Measurements from ENCODE around the gene RAB3IL1.

The RAB3IL1 gene

GRCh38 chr11:61940466-61940865 lies 23.1 kb upstream of the RAB3IL1 start:
- Histone ChIP-seq H2AFZ (ENCODE audit: low read length) (no peak overlapping the region), H2AK5ac (ENCODE audit: low read depth, low read length) (no peak overlapping the region), H2BK12ac (ENCODE audit: low read length) (no peak overlapping the region), H4K8ac (ENCODE audit: low read depth, low read length) (no peak overlapping the region), H3K4me3 (ENCODE audit: low read length in 2 of 2) (no peak overlapping the region), H3K9ac (ENCODE audit: low read depth, low read length, poor library complexity) (no peak overlapping the region), H3K9me3 (replicated peaks in 1 of 2; ENCODE audit: control insufficient read depth in 2 of 2, insufficient read depth in 1 of 2, low read depth in 1 of 2, low read length in 2 of 2) (peaks cover 5 to 8% of the 10 kb centered on the region in 2 donors), H4K91ac (ENCODE audit: low read depth, low read length, poor library complexity) (no peak overlapping the region), H2BK15ac (ENCODE audit: low read length) (no peak overlapping the region), H3K4me1 (ENCODE audit: control insufficient read depth in 2 of 2, insufficient read depth in 1 of 2, low read depth in 1 of 2, low read length in 2 of 2) (no peaks in the 10 kb centered on the region), H3K36me3 (replicated peaks in 1 of 2; ENCODE audit: control insufficient read depth in 2 of 2, insufficient read depth in 2 of 2, low read length in 2 of 2) (no peaks in the 10 kb centered on the region), H3K27me3 (ENCODE audit: control insufficient read depth in 3 of 3, insufficient read depth in 3 of 3, low read depth in 1 of 3, low read length in 3 of 3) (peaks cover 0 to 19% (median 0%) of the 10 kb centered on the region in 3 experiments), H3K4ac (ENCODE audit: low read length) (no peak overlapping the region), H3K27ac (replicated peaks; ENCODE audit: low read length) (no peak overlapping the region), H3K14ac (ENCODE audit: low read length) (no peak overlapping the region), H3K79me1 (ENCODE audit: low read depth, low read length) (no peaks in the 10 kb centered on the region), H3K23ac (ENCODE audit: low read depth, low read length, poor library complexity) (no peak overlapping the region), H2BK5ac (ENCODE audit: low read length) (no peak overlapping the region), H3K4me2 (ENCODE audit: insufficient read depth, low read length, poor library complexity, severe bottlenecking) (no peak overlapping the region), H3K18ac (ENCODE audit: low read length) (no peak overlapping the region), H2BK120ac (ENCODE audit: low read depth, low read length) (no peak overlapping the region)
- DNase-seq (ENCODE audit: low spot score), result no peak
- WGBS, 2 donors (ENCODE audit: extremely low coverage in 2 of 2, insufficient read length in 2 of 2, insufficient replicate concordance in 1 of 2), result no CpG with 5 or more reads among the region's 10 CpGs

GRCh38 chr11:61935861-61936260 lies 18.5 kb upstream of the RAB3IL1 start:
- H2AFZ ChIP-seq (ENCODE audit: low read length), result no peak overlapping the region
- H4K91ac ChIP-seq (ENCODE audit: low read depth, low read length, poor library complexity), result no peak overlapping the region
- H3K4me1 ChIP-seq (ENCODE audit: control insufficient read depth in 2 of 2, insufficient read depth in 1 of 2, low read depth in 1 of 2, low read length in 2 of 2), result no peaks in the 10 kb centered on the region
- H2BK12ac ChIP-seq (ENCODE audit: low read length), result no peak overlapping the region
- H3K4ac ChIP-seq (ENCODE audit: low read length), result no peak overlapping the region
- H4K8ac ChIP-seq (ENCODE audit: low read depth, low read length), result no peak overlapping the region
- WGBS, 2 donors (ENCODE audit: extremely low coverage in 2 of 2, insufficient read length in 2 of 2, insufficient replicate concordance in 1 of 2), result no CpG with 5 or more reads among the region's 2 CpGs
- DNase-seq (ENCODE audit: low spot score), result no peak
- no peak overlapping the region for H3K14ac ChIP-seq (ENCODE audit: low read length)
- peaks cover 5 to 8% of the 10 kb centered on the region in 2 donors for H3K9me3 ChIP-seq (replicated peaks in 1 of 2; ENCODE audit: control insufficient read depth in 2 of 2, insufficient read depth in 1 of 2, low read depth in 1 of 2, low read length in 2 of 2)
- no peak overlapping the region for H2BK5ac ChIP-seq (ENCODE audit: low read length)
- no peak overlapping the region for H2BK120ac ChIP-seq (ENCODE audit: low read depth, low read length)
- no peaks in the 10 kb centered on the region for H3K79me1 ChIP-seq (ENCODE audit: low read depth, low read length)
- H3K4me2 ChIP-seq (ENCODE audit: insufficient read depth, low read length, poor library complexity, severe bottlenecking), result no peak overlapping the region
- H3K4me3 ChIP-seq (ENCODE audit: low read length in 2 of 2), result no peak overlapping the region
- H3K27ac ChIP-seq (replicated peaks; ENCODE audit: low read length), result no peak overlapping the region
- no peak overlapping the region for H3K9ac ChIP-seq (ENCODE audit: low read depth, low read length, poor library complexity)
- H2BK15ac ChIP-seq (ENCODE audit: low read length), result no peak overlapping the region
- H3K23ac ChIP-seq (ENCODE audit: low read depth, low read length, poor library complexity), result no peak overlapping the region
- H3K36me3 ChIP-seq (replicated peaks in 1 of 2; ENCODE audit: control insufficient read depth in 2 of 2, insufficient read depth in 2 of 2, low read length in 2 of 2), result no peaks in the 10 kb centered on the region
- no peak overlapping the region for H2AK5ac ChIP-seq (ENCODE audit: low read depth, low read length)
- no peaks in the 10 kb centered on the region for H3K27me3 ChIP-seq (ENCODE audit: control insufficient read depth in 3 of 3, insufficient read depth in 3 of 3, low read depth in 1 of 3, low read length in 3 of 3)
- H3K18ac ChIP-seq (ENCODE audit: low read length), result no peak overlapping the region

GRCh38 chr11:61930933-61931332 lies 13.6 kb upstream of the RAB3IL1 start:
- Histone ChIP-seq H3K4me3 (ENCODE audit: low read length in 2 of 2) (no peak overlapping the region), H4K91ac (ENCODE audit: low read depth, low read length, poor library complexity) (no peak overlapping the region), H3K18ac (ENCODE audit: low read length) (no peak overlapping the region), H3K4me2 (ENCODE audit: insufficient read depth, low read length, poor library complexity, severe bottlenecking) (no peak overlapping the region), H2BK5ac (ENCODE audit: low read length) (no peak overlapping the region), H3K4me1 (ENCODE audit: control insufficient read depth in 2 of 2, insufficient read depth in 1 of 2, low read depth in 1 of 2, low read length in 2 of 2) (no peaks in the 10 kb centered on the region), H4K8ac (ENCODE audit: low read depth, low read length) (no peak overlapping the region), H2AK5ac (ENCODE audit: low read depth, low read length) (no peak overlapping the region), H2BK15ac (ENCODE audit: low read length) (no peak overlapping the region), H3K9ac (ENCODE audit: low read depth, low read length, poor library complexity) (no peak overlapping the region), H2BK120ac (ENCODE audit: low read depth, low read length) (no peak overlapping the region), H3K14ac (ENCODE audit: low read length) (no peak overlapping the region), H3K79me1 (ENCODE audit: low read depth, low read length) (no peaks in the 10 kb centered on the region), H3K9me3 (replicated peaks in 1 of 2; ENCODE audit: control insufficient read depth in 2 of 2, insufficient read depth in 1 of 2, low read depth in 1 of 2, low read length in 2 of 2) (peaks cover 0 to under 1% of the 10 kb centered on the region in 2 donors), H3K27ac (replicated peaks; ENCODE audit: low read length) (no peak overlapping the region), H3K23ac (ENCODE audit: low read depth, low read length, poor library complexity) (no peak overlapping the region), H3K36me3 (replicated peaks in 1 of 2; ENCODE audit: control insufficient read depth in 2 of 2, insufficient read depth in 2 of 2, low read length in 2 of 2) (no peaks in the 10 kb centered on the region), H3K4ac (ENCODE audit: low read length) (no peak overlapping the region), H2BK12ac (ENCODE audit: low read length) (no peak overlapping the region), H3K27me3 (ENCODE audit: control insufficient read depth in 3 of 3, insufficient read depth in 3 of 3, low read depth in 1 of 3, low read length in 3 of 3) (peaks cover 0 to 8% (median 0%) of the 10 kb centered on the region in 3 experiments), H2AFZ (ENCODE audit: low read length) (no peak overlapping the region)
- DNase-seq (ENCODE audit: low spot score), result no peak
- no CpG with 5 or more reads among the region's 3 CpGs for WGBS, 2 donors (ENCODE audit: extremely low coverage in 2 of 2, insufficient read length in 2 of 2, insufficient replicate concordance in 1 of 2)

GRCh38 chr11:61928606-61929005 lies 11.2 kb upstream of the RAB3IL1 start:
- Histone ChIP-seq H3K18ac (ENCODE audit: low read length) (no peak overlapping the region), H2AFZ (ENCODE audit: low read length) (no peak overlapping the region), H4K8ac (ENCODE audit: low read depth, low read length) (no peak overlapping the region), H2BK5ac (ENCODE audit: low read length) (no peak overlapping the region), H3K9ac (ENCODE audit: low read depth, low read length, poor library complexity) (no peak overlapping the region), H3K4me3 (ENCODE audit: low read length in 2 of 2) (no peak overlapping the region), H2BK120ac (ENCODE audit: low read depth, low read length) (no peak overlapping the region), H3K4ac (ENCODE audit: low read length) (no peak overlapping the region), H3K36me3 (replicated peaks in 1 of 2; ENCODE audit: control insufficient read depth in 2 of 2, insufficient read depth in 2 of 2, low read length in 2 of 2) (no peaks in the 10 kb centered on the region), H3K4me2 (ENCODE audit: insufficient read depth, low read length, poor library complexity, severe bottlenecking) (no peak overlapping the region), H3K14ac (ENCODE audit: low read length) (no peak overlapping the region), H3K27me3 (ENCODE audit: control insufficient read depth in 3 of 3, insufficient read depth in 3 of 3, low read depth in 1 of 3, low read length in 3 of 3) (peaks cover 0 to 8% (median 0%) of the 10 kb centered on the region in 3 experiments), H3K4me1 (ENCODE audit: control insufficient read depth in 2 of 2, insufficient read depth in 1 of 2, low read depth in 1 of 2, low read length in 2 of 2) (peaks cover 4 to 5% of the 10 kb centered on the region in 2 donors), H3K27ac (replicated peaks; ENCODE audit: low read length) (no peak overlapping the region), H4K91ac (ENCODE audit: low read depth, low read length, poor library complexity) (no peak overlapping the region), H3K79me1 (ENCODE audit: low read depth, low read length) (no peaks in the 10 kb centered on the region), H2BK15ac (ENCODE audit: low read length) (no peak overlapping the region), H2BK12ac (ENCODE audit: low read length) (no peak overlapping the region), H3K9me3 (replicated peaks in 1 of 2; ENCODE audit: control insufficient read depth in 2 of 2, insufficient read depth in 1 of 2, low read depth in 1 of 2, low read length in 2 of 2) (no peaks in the 10 kb centered on the region), H3K23ac (ENCODE audit: low read depth, low read length, poor library complexity) (no peak overlapping the region), H2AK5ac (ENCODE audit: low read depth, low read length) (no peak overlapping the region)
- DNase-seq (ENCODE audit: low spot score), result no peak
